GM12801 (cell line): ENCODE results near the gene ZCCHC14.

Source experiments
- CTCF ChIP-seq: IDR thresholded peaks from one replicate; pipeline ENCODE4 v1.5.1; 2011; ENCODE audit warnings: control low read depth; ENCODE audit not compliant: insufficient read length; ENCODE audit errors: extremely low read depth

ZCCHC14 gene

GRCh38 chr16:87365021-87365713 is 127.7 kb downstream of the ZCCHC14 start:
- TF ChIP-seq CTCF, result no peak

GRCh38 chr16:87363771-87364455 is 128.9 kb downstream of the ZCCHC14 start:
- TF ChIP-seq CTCF, result no peak

GRCh38 chr16:87361916-87362619 is 130.8 kb downstream of the ZCCHC14 start:
- TF ChIP-seq CTCF, result no peak

- TF ChIP-seq CTCF, result no peak
Observed at GRCh38 chr16:87360862-87361610, 131.8 kb downstream of the ZCCHC14 start.

- no peak for TF ChIP-seq CTCF
Observed at GRCh38 chr16:87359121-87359520, 133.7 kb downstream of the ZCCHC14 start.

- no peak for TF ChIP-seq CTCF
Observed at GRCh38 chr16:87358696-87359095, 134.1 kb downstream of the ZCCHC14 start.

GRCh38 chr16:87358250-87358649 is 134.6 kb downstream of the ZCCHC14 start:
- no peak for TF ChIP-seq CTCF
